Mesothelial cell of epicardium (in vitro differentiated cells): Measurements from ENCODE around the gene KLHL6. TPM values are rescaled to one million over a fixed set of nuclear protein-coding genes. Genes with fewer than 3 reads are reported as not detected.

ENCODE experiments used
- DNase-seq, 2 experiments: peaks; one replicate each; pipeline ENCODE4 v3.0.0; 2021; ENCODE audit warnings: low spot score in 2 of 2; ENCODE audit not compliant: unreplicated experiment in 2 of 2
- H3K27ac Mint-ChIP-seq: 2 replicates; pipeline ENCODE4 v1.8.0; 2021; ENCODE audit warnings: mixed read lengths
- H3K27me3 Mint-ChIP-seq: 2 replicates; pipeline ENCODE4 v1.8.0; 2021; ENCODE audit warnings: low read depth, mixed read lengths
- H3K36me3 Mint-ChIP-seq: 2 replicates; pipeline ENCODE4 v1.8.0; 2021; ENCODE audit warnings: mixed read lengths
- H3K4me1 Mint-ChIP-seq: 2 replicates; pipeline ENCODE4 v1.8.0; 2021; ENCODE audit warnings: mixed read lengths
- H3K4me3 Mint-ChIP-seq: 2 replicates; pipeline ENCODE4 v1.8.0; 2021; ENCODE audit warnings: mild to moderate bottlenecking, moderate library complexity, mixed read lengths
- H3K9me3 Mint-ChIP-seq: 2 replicates; pipeline ENCODE4 v1.8.0; 2021; ENCODE audit warnings: mixed read lengths
- CTCF ChIP-seq: fragments of 200-600 bp; sonication (generic); IDR thresholded peaks from one replicate; pipeline ENCODE4 v1.5.0; 2021; ENCODE audit warnings: antibody characterized with exemption; ENCODE audit not compliant: unreplicated experiment
- total RNA-seq: library from RNA; stranded (reverse); gene quantifications from 3 replicates; pipeline ENCODE4 v1.2.1, GENCODE V29; 2021

KLHL6 gene
- total RNA-seq, 1 donor from 2014 or later, result 0.07 TPM

DNA sequence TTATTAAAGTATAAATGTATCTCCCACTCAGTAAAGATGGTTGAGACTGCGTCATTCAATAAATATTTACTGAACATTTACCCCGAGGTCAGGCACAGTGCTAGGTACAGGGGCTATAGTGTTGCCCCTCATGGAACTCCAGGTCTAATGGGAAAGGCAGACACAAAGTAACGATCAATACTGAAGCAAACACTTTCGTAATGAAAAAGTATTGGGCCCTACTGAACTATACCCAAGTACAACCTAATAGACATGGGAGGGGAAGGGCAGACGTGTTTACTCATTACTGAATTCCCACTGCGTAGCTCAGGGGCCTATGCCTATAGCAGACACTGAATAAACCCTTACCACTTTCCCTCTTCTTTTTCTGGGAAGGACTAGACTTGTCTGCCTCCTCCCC is 56.9 kb downstream of the KLHL6 start:
- H3K27me3 Mint-ChIP-seq, result no peaks in the 10 kb centered on the region

DNA sequence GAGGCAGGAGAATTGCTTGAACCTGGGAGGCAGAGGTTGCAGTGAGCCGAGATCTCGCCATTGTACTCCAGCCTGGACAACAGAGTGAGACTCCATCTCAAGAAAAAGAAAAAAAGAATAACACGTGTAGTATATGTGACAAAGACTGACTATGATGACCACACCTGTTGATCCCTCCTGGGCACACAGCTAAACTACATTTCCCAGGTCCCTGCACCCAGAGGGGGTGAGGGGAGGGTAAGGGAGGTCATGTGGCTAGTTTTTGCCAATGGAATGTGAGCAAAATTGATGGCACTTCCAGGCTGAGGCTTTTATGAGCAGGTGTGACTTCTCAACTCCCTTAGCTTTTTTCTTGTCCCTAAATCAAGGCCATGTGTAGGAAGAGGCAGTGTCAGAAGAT is 58.2 kb downstream of the KLHL6 start:
- Mint-ChIP-seq H3K4me1 (peaks cover 8% of the 10 kb centered on the region), H3K27me3 (no peaks in the 10 kb centered on the region)

More for the DNA sequence above, 56.9 kb downstream of the KLHL6 start:
- Mint-ChIP-seq H3K4me1 (no peaks in the 10 kb centered on the region), H3K36me3 (no peaks in the 10 kb centered on the region), H3K27ac (no peak overlapping the region), H3K4me3 (no peak overlapping the region), H3K9me3 (peaks cover 4% of the 10 kb centered on the region)
- no peak for TF ChIP-seq CTCF
- DNase-seq, result no peak

GRCh38 chr3:183496311-183496710 is 59.2 kb downstream of the KLHL6 start:
- H3K4me1 Mint-ChIP-seq, result peaks cover 10% of the 10 kb centered on the region
- H3K4me3 Mint-ChIP-seq, result no peak overlapping the region
- H3K36me3 Mint-ChIP-seq, result no peaks in the 10 kb centered on the region
- no peaks in the 10 kb centered on the region for H3K27me3 Mint-ChIP-seq
- H3K27ac Mint-ChIP-seq, result no peak overlapping the region
- no peak for DNase-seq
- peaks cover 4% of the 10 kb centered on the region for H3K9me3 Mint-ChIP-seq
- TF ChIP-seq CTCF, result no peak

More for the DNA sequence above, 58.2 kb downstream of the KLHL6 start:
- TF ChIP-seq CTCF, result no peak
- Mint-ChIP-seq H3K27ac (no peak overlapping the region), H3K36me3 (no peaks in the 10 kb centered on the region), H3K4me3 (no peak overlapping the region), H3K9me3 (peaks cover 4% of the 10 kb centered on the region)
- DNase-seq, result no peak

DNA sequence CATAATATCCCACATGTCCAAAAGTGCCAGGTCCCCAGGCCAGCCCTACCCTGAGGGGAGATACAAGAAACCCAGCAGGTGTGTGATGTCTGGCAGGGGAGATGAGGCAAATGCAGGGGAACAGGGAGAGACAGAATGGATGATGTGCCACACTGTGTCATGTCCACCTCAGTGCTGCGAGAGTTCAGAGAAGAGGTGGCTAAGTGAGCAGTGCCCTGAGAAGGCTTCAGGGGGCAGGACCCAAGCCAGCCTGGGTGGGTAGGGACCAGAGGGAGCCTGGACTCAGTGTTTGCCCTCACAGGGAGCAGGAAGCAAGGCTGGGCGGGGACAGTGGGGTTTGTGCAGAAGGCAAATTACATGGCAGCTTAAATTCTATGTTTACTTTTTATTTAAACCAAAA is 61.2 kb downstream of the KLHL6 start:
- no peak overlapping the region for H3K27ac Mint-ChIP-seq
- DNase-seq, result peak in 1 of 2 experiments; percentile 19
- no peaks in the 10 kb centered on the region for H3K27me3 Mint-ChIP-seq
- H3K36me3 Mint-ChIP-seq, result no peaks in the 10 kb centered on the region
- no peak overlapping the region for H3K4me3 Mint-ChIP-seq
- H3K9me3 Mint-ChIP-seq, result peaks cover 4% of the 10 kb centered on the region
- H3K4me1 Mint-ChIP-seq, result peaks cover 29% of the 10 kb centered on the region
- TF ChIP-seq CTCF, result no peak

DNA sequence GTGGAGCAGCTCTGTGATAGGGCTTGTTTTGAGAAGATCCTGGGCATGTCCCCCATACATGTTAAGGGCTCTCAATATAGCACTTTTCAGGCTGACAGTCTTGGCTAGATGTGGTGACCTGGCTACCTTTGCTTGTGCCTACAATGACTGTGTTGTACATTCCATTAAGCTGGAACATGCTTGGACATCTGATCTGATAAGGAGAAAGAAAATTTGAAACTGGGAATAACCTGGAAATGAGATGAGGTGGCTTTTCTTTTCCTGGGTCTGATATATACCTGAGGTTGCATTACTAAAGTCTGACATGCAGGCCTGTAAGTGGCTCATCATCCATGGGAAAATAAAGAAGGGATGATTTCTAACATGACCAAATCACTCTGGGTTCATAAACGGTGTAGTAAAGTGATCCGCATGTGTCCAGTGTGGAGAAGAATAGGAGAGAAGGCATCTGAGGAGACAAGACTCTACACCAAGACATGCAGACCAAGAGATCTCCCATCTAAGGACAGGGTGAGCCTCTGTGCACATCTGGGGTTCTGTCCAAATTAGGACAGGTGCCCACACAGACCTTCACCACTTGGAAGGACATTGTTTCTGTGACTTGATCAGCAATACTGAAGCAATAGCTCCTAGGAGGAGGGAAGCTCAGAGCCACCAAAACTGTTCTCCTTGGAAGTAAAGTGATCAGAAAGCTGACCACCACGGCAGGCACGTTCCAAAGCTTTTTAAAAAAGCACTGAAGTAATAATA is 62.0 kb downstream of the KLHL6 start:
- no peak overlapping the region for H3K4me3 Mint-ChIP-seq
- no peaks in the 10 kb centered on the region for H3K27me3 Mint-ChIP-seq
- no peak for TF ChIP-seq CTCF
- peak in 1 of 2 experiments; percentile 20 for DNase-seq
- H3K4me1 Mint-ChIP-seq, result peaks cover 33% of the 10 kb centered on the region
- no peak overlapping the region for H3K27ac Mint-ChIP-seq
- H3K9me3 Mint-ChIP-seq, result peaks cover 4% of the 10 kb centered on the region
- no peaks in the 10 kb centered on the region for H3K36me3 Mint-ChIP-seq
